Kidney glomerular epithelial cell (primary cell): Measurements from ENCODE around the gene CDAN1.
A peak's percentile ranks its signal among the peaks of the same experiment; 100 is the strongest.
"Not testable (repeated sequence)": the region's sequence is repeated elsewhere in the genome, so short reads cannot be mapped to it uniquely, and the experiment has no call there.

Experiments
- DNase-seq: peaks from one replicate; lab custom pipeline; 2025; lab: John Stamatoyannopoulos, UW

Gene CDAN1

DNA sequence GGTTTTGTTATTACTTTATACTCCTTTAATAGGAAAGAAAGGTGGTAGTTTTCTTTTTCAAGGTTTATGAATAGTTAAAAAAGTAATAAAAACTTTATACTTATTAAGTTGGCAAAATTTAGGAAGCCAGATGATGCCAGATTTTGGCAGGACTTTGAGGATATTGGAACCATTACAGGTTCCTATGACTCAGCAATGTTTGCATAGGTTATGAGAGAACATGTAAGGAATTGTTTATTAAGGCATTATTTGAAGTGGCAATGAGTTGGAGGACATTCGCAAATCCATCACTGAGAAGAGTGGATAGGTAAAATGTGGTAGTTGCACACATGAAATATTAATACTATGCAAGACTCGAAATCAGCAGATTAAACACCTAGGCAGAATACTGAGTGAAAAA, 29.9 kb downstream of the CDAN1 start:
- DNase-seq = no peak

GRCh38 chr15:42705336-42705735, 31.6 kb downstream of the CDAN1 start:
- DNase-seq = no peak

- peak; percentile 68 for DNase-seq
Observed at GRCh38 chr15:42704492-42704926, 32.4 kb downstream of the CDAN1 start.

DNA sequence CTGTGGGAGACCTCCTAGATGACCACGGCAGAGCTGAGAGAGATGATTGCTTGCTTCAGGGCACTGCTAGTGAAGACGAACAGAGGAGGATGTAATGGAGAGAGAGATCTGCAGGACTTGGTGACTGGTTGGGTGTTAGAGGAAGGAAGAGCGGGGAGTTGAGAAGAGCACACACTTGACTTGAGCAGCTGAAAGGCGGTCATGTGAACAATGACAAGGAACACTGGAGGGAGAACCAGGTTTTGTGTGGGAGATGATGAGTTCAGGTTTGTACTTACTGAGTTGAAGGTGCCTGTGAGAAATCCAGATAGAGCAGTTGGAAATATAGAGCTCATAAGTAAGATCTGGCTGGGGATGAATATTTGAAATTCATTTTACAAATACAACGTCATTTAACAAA, 40.3 kb downstream of the CDAN1 start:
- DNase-seq = no peak

GRCh38 chr15:42695527-42696071, 41.3 kb downstream of the CDAN1 start:
- DNase-seq = no peak

GRCh38 chr15:42694398-42694797, 42.5 kb downstream of the CDAN1 start:
- DNase-seq = no peak

- DNase-seq = no peak
Observed at GRCh38 chr15:42693942-42694341, 43.0 kb downstream of the CDAN1 start.

GRCh38 chr15:42693496-42693895, 43.4 kb downstream of the CDAN1 start:
- no peak for DNase-seq

GRCh38 chr15:42692997-42693396, 43.9 kb downstream of the CDAN1 start:
- no peak for DNase-seq

GRCh38 chr15:42692536-42692935, 44.4 kb downstream of the CDAN1 start:
- DNase-seq = no peak

GRCh38 chr15:42691770-42692169, 45.2 kb downstream of the CDAN1 start:
- no peak for DNase-seq

GRCh38 chr15:42691308-42691707, 45.6 kb downstream of the CDAN1 start:
- DNase-seq = no peak

- no peak for DNase-seq
Observed at GRCh38 chr15:42688301-42688700, 48.6 kb downstream of the CDAN1 start.

GRCh38 chr15:42687740-42688139, 49.2 kb downstream of the CDAN1 start:
- no peak for DNase-seq

DNA sequence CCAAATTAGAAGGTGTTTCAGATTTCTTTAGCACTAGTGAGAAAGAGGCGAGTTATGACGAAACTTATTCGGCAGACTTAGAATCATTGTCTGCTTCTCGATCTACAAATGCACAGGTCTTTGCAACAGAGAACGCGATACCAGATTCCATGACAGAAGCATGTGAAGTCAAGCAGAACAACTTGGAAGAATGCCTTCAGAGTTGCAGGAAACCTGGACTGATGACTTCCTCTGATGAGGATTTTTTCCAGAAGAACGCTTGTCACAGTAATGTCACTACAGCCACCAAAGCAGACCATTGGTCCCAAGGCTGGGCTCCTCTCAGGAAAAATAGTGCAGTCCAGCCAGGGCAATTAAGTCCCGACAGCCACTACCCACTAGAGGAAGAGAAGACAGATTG, 50.6 kb downstream of the CDAN1 start:
- no peak for DNase-seq

GRCh38 chr15:42681119-42681518, 55.8 kb downstream of the CDAN1 start:
- DNase-seq = no peak

- DNase-seq = not testable (repeated sequence)
Observed at GRCh38 chr15:42680142-42680482, 56.8 kb downstream of the CDAN1 start.

DNA sequence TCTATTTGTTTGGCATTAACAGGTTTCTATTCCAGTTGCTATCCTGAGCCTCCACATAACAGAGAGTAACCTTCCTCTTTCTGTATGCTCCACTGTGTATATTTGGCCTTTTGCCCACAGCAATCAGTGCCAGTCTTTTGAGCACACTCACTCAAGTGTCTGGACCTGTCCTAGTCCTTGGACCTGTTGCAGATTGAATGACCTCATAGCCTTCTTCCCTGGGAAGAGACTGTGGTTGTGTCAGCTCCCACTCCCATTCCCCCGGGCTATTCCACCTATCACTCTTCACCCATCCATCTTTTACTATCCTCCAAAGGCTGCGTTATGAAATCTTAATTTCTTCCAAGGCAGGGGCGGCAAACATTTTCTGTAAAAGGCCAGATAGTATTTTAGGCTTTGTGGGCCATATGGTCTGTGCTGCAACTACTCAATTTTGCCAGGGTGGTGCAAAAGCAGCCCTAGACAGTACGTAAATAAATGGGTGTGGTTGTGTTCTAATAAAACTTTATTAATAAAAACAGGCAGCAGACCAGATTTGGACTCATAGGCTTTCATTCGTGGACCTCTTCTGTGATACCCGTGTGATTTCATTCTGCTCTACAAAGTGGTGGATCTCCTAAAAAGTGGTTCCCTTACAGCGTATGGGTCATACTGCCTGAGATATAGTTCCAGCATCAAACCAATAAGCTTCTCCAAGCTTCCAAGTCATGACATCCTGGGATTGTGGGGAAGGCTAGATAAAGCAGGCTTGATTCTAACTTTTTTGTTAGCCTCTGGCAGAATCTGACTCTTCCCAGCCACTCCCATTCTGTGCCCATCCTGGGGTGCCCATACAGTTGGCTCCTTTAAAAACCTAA, 57.4 kb downstream of the CDAN1 start:
- no peak for DNase-seq

DNA sequence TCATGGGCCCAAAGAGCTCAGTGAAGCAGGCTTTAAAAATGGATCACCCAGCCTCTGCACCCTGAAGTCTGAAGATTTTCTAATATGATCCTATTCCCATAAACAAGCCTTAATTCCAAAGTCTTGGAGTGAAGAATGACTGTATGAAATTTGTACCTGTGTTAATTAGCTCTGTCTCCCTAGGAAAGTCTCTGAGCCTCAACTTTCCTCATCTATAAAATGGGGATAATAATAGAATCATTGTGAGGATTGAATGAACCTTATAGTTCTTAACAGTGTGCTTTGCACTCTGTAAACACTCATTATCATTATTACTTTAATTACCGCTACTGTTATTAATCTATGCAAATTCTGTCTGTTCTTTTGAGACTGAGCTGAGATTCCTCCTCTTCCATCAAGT, 61.9 kb downstream of the CDAN1 start:
- no peak for DNase-seq

DNA sequence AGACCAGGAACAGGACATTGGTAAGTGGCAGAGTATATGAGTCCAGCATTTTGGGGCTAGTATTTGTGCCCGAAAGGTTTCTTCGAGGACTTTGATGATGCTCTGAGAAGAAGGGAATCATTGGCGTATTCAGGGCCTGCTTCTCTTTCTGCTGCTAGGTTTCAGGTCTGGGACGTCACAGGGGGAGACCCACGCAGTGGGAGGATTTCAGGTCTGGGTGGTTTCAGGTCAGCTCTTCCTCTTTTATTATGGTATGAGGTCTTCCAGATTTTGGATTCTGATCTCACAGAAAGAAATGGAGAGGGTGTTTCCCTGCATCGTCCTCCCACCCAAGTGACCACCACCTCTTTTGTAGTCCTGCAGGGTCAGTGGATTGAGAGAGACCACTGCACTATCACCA, 62.5 kb downstream of the CDAN1 start:
- no peak for DNase-seq
